ENCODE results near the gene MLLT10. TPM values are rescaled to one million over a fixed set of nuclear protein-coding genes. Genes with fewer than 3 reads are reported as not detected.

Gene MLLT10
- total and polyA plus RNA-seq, 2 donors (not counting 3 experiments of a cell fraction or from before 2014, with no cell fraction given) = 35.4 to 54.0 TPM

DNA sequence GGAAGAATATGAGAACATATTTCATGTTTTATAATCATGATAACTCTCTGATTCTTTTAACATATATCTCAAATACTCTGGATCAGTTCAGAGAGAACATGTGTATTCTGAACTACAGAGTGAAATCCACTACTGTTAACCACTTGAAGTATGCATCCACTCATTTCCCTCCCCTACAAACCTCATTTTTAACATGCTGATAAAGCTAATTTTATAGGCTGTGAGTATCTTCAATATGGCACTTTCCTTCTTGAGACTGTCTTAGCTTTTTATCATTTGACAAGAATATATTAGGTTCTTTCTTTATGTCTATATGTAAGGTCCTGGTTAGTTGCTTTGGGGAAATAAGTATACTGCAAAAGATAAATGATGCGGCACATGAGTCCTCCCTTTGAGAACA is 154.8 kb downstream of the MLLT10 start:
- DNase-seq (ENCODE audit: low read depth, low spot score) = no peak
- H3K27ac ChIP-seq (ENCODE audit: insufficient read depth, low read depth, low read length) = no peak overlapping the region
- peaks cover 0 to 2% of the 10 kb centered on the region in 2 experiments for H3K36me3 ChIP-seq (ENCODE audit: control insufficient read depth in 2 of 2, extremely low read depth in 1 of 2, insufficient read depth in 2 of 2, low read length in 2 of 2)
- no peak for TF ChIP-seq POLR2A (IDR thresholded peaks at IDR 0.05; ENCODE audit: low read depth, low read length)
- no peak for TF ChIP-seq MYC (IDR thresholded peaks at IDR 0.05; ENCODE audit: low read depth, low read length)
- no peak for TF ChIP-seq JUN (IDR thresholded peaks at IDR 0.05; ENCODE audit: borderline replicate concordance, insufficient read depth, insufficient read length, low read depth)
- TF ChIP-seq, protein P1, sequence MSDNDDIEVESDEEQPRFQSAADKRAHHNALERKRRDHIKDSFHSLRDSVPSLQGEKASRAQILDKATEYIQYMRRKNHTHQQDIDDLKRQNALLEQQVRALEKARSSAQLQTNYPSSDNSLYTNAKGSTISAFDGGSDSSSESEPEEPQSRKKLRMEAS (IDR thresholded peaks at IDR 0.05; ENCODE audit: insufficient read depth, insufficient read length) = no peak
- H4K20me1 ChIP-seq (replicated peaks; ENCODE audit: control insufficient read depth, extremely low read depth, insufficient read depth, low read length) = no peaks in the 10 kb centered on the region
- no peak overlapping the region for H2AFZ ChIP-seq (ENCODE audit: low read depth, low read length)
- H3K4me3 ChIP-seq (replicated peaks in 1 of 3; ENCODE audit: insufficient read depth in 1 of 3, low read depth in 1 of 3, low read length in 3 of 3) = no peak overlapping the region
- no peaks in the 10 kb centered on the region for H3K27me3 ChIP-seq (ENCODE audit: control insufficient read depth in 2 of 2, insufficient read depth in 2 of 2, low read length in 2 of 2)
- CTCF ChIA-PET = interaction anchor here (0.6 to 1.5 kb wide), 3 partner anchors 16 to 81 kb away, joined by 3 to 5 read pairs (median 4); no protein-coding TSS in a partner anchor
- H3K4me1 ChIP-seq (ENCODE audit: control insufficient read depth, extremely low read depth, insufficient read depth, low read length) = no peaks in the 10 kb centered on the region
- H3K9me1 ChIP-seq (replicated peaks; ENCODE audit: control insufficient read depth, extremely low read depth, insufficient read depth, low read length) = no peaks in the 10 kb centered on the region
- POLR2A ChIA-PET = no interaction called here
- peaks cover 1% of the 10 kb centered on the region for H3K79me2 ChIP-seq (ENCODE audit: control insufficient read depth, insufficient read depth, low read length)
- H3K9ac ChIP-seq (replicated peaks; ENCODE audit: extremely low read depth, insufficient read depth, low read length) = no peak overlapping the region
- no peaks in the 10 kb centered on the region for H3K9me3 ChIP-seq (replicated peaks; ENCODE audit: control insufficient read depth, insufficient read depth, low read length)
- FAIRE-seq = no peak
- intact Hi-C loops (cut with micrococcal nuclease) = no loop called here
- dilution Hi-C loops (cut with MboI; ENCODE audit: extremely low pct_ligation_motif_present, low sequenced_read_pairs) = no loop called here
- no TSS peak for BruUV-seq (replicated peaks)
- no peak overlapping the region for H3K4me2 ChIP-seq (ENCODE audit: insufficient read depth, low read length)

GRCh38 chr10:21689881-21690280 is 155.8 kb downstream of the MLLT10 start:
- TF ChIP-seq GATA2 (IDR thresholded peaks at IDR 0.05; ENCODE audit: insufficient read depth, insufficient read length, low read depth, low read length) = no peak
- TF ChIP-seq, protein P1 (IDR thresholded peaks at IDR 0.05; ENCODE audit: insufficient read depth, insufficient read length) = no peak
- no peak for TF ChIP-seq FOS (IDR thresholded peaks at IDR 0.05; ENCODE audit: borderline replicate concordance, insufficient read depth, low read length)
- no peak for TF ChIP-seq POLR2A (IDR thresholded peaks at IDR 0.05; ENCODE audit: low read depth, low read length)
- TF ChIP-seq POLR2AphosphoS5 (IDR thresholded peaks at IDR 0.05; ENCODE audit: insufficient read depth, low read depth, low read length) = no peak
- no peak for TF ChIP-seq EZH2 (IDR thresholded peaks at IDR 0.05; ENCODE audit: borderline replicate concordance, low read depth, low read length, severe bottlenecking)
- TF ChIP-seq MYC (IDR thresholded peaks at IDR 0.05; ENCODE audit: low read depth, low read length) = no peak
- TF ChIP-seq, protein P2, sequence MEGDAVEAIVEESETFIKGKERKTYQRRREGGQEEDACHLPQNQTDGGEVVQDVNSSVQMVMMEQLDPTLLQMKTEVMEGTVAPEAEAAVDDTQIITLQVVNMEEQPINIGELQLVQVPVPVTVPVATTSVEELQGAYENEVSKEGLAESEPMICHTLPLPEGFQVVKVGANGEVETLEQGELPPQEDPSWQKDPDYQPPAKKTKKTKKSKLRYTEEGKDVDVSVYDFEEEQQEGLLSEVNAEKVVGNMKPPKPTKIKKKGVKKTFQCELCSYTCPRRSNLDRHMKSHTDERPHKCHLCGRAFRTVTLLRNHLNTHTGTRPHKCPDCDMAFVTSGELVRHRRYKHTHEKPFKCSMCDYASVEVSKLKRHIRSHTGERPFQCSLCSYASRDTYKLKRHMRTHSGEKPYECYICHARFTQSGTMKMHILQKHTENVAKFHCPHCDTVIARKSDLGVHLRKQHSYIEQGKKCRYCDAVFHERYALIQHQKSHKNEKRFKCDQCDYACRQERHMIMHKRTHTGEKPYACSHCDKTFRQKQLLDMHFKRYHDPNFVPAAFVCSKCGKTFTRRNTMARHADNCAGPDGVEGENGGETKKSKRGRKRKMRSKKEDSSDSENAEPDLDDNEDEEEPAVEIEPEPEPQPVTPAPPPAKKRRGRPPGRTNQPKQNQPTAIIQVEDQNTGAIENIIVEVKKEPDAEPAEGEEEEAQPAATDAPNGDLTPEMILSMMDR (IDR thresholded peaks at IDR 0.05; ENCODE audit: extremely low read depth in 1 of 2, insufficient read depth in 1 of 2, low read depth in 1 of 2, low read length in 2 of 2) = no peak
- no peak for TF ChIP-seq JUN (IDR thresholded peaks at IDR 0.05; ENCODE audit: borderline replicate concordance, insufficient read depth, insufficient read length, low read depth)
- H3K9me1 ChIP-seq (replicated peaks; ENCODE audit: control insufficient read depth, extremely low read depth, insufficient read depth, low read length) = no peaks in the 10 kb centered on the region
- H3K36me3 ChIP-seq (ENCODE audit: control insufficient read depth in 2 of 2, extremely low read depth in 1 of 2, insufficient read depth in 2 of 2, low read length in 2 of 2) = peaks cover 0 to 2% of the 10 kb centered on the region in 2 experiments
- H3K27ac ChIP-seq (ENCODE audit: insufficient read depth, low read depth, low read length) = no peak overlapping the region
- no peaks in the 10 kb centered on the region for H3K4me1 ChIP-seq (ENCODE audit: control insufficient read depth, extremely low read depth, insufficient read depth, low read length)
- dilution Hi-C loops (cut with MboI; ENCODE audit: extremely low pct_ligation_motif_present, low sequenced_read_pairs) (no loop called here), intact Hi-C loops (cut with micrococcal nuclease) (no loop called here)
- no TSS peak for BruUV-seq (replicated peaks)
- no peak for FAIRE-seq
- H3K9me3 ChIP-seq (replicated peaks; ENCODE audit: control insufficient read depth, insufficient read depth, low read length) = no peaks in the 10 kb centered on the region
- no peaks in the 10 kb centered on the region for H4K20me1 ChIP-seq (replicated peaks; ENCODE audit: control insufficient read depth, extremely low read depth, insufficient read depth, low read length)
- H3K79me2 ChIP-seq (ENCODE audit: control insufficient read depth, insufficient read depth, low read length) = no peaks in the 10 kb centered on the region
- no peak for DNase-seq (ENCODE audit: low read depth, low spot score)
- CTCF ChIA-PET = interaction anchor here (1.0 to 1.3 kb wide), 2 partner anchors 9 to 17 kb away, joined by 3 to 4 read pairs; no protein-coding TSS in a partner anchor
- H3K4me3 ChIP-seq (replicated peaks in 1 of 3; ENCODE audit: insufficient read depth in 1 of 3, low read depth in 1 of 3, low read length in 3 of 3) = no peak overlapping the region
- no peak overlapping the region for H3K4me2 ChIP-seq (ENCODE audit: insufficient read depth, low read length)
- H2AFZ ChIP-seq (ENCODE audit: low read depth, low read length) = no peak overlapping the region
- H3K27me3 ChIP-seq (ENCODE audit: control insufficient read depth in 2 of 2, insufficient read depth in 2 of 2, low read length in 2 of 2) = no peaks in the 10 kb centered on the region
- POLR2A ChIA-PET = no interaction called here
- no peak overlapping the region for H3K9ac ChIP-seq (replicated peaks; ENCODE audit: extremely low read depth, insufficient read depth, low read length)

All from endothelial cell of umbilical vein (primary cell).